ENCODE data around the gene MBTPS1.

GRCh38 chr16:84082110-84082509, 34.6 kb downstream of the MBTPS1 start:
- TF ChIP-seq GATA2 (IDR thresholded peaks at IDR 0.05; ENCODE audit: low read depth, low read length) (no peak), GATA3 (IDR thresholded peaks at IDR 0.05; ENCODE audit: low read depth, low read length) (no peak)

All from SH-SY5Y (cell line).